Mucosa of descending colon (tissue), 3 donors: ENCODE results near the gene TUT4. TPM values are rescaled to one million over a fixed set of nuclear protein-coding genes. Genes with fewer than 3 reads are reported as not detected.

Experiments used
- ATAC-seq: fragments of 200-7000 bp; cut with Tn5 transposase; one replicate; pipeline ENCODE4 v1.9.1; 2020; ENCODE audit warnings: mild to moderate bottlenecking, moderate library complexity
- DNase-seq, 3 donors: peaks; one replicate each; pipeline ENCODE4 v3.0.0-alpha.2; 2020
- H3K36me3 ChIP-seq: fragments of 200-600 bp; one replicate; pipeline ENCODE4 v1.8.0; 2021; ENCODE audit warnings: low read depth, mild to moderate bottlenecking
- H3K4me1 ChIP-seq: fragments of 200-600 bp; one replicate; pipeline ENCODE4 v1.8.0; 2021; ENCODE audit warnings: low read depth, mild to moderate bottlenecking
- H3K4me3 ChIP-seq: fragments of 200-600 bp; one replicate; pipeline ENCODE4 v1.8.0; 2021; ENCODE audit warnings: mild to moderate bottlenecking
- H3K9me3 ChIP-seq: fragments of 200-600 bp; one replicate; pipeline ENCODE4 v1.8.0; 2021; ENCODE audit warnings: mild to moderate bottlenecking
- CTCF ChIP-seq: fragments of 200-600 bp; IDR thresholded peaks from one replicate; pipeline ENCODE4 v1.8.0; 2022; ENCODE audit warnings: antibody characterized with exemption, mild to moderate bottlenecking
- intact Hi-C, 2 donors: fragments of 100-400 bp; cut with DNase I in 1 of 2; cut with micrococcal nuclease in 1 of 2; formaldehyde crosslinking; loops; one replicate each; pipeline versions ENCODE4 v1.11.0 to v1.11.1; 2022; cut with DNase I, micrococcal nuclease
- total RNA-seq, 3 donors: library from RNA; stranded (reverse); fragmentation: NEBNext Ultra II Directional in 2 of 3; extraction: Animal tissue kit (Norgen Biotek cat#: 25700) in 2 of 3; gene quantifications; one replicate each; pipeline versions ENCODE4 v1.2.1 to v1.2.4, GENCODE V29; 2021 to 2023
- donor health status: DM: no; HTN: no; CAD: no; lungs with moderate emphysema.
- donor health status: DM: no; HTN: no; CAD: no.
- donor health status: DM: no; HTN: yes; CAD: no.

TUT4 gene
- total RNA-seq, 3 donors from 2014 or later: 17.9 to 51.7 (median 20.8) TPM

GRCh38 chr1:52385376-52385775 lies 167.5 kb downstream of the TUT4 start:
- TF ChIP-seq CTCF: no peak
- Histone ChIP-seq H3K36me3 (no peaks in the 10 kb centered on the region), H3K4me3 (no peak overlapping the region), H3K9me3 (no peaks in the 10 kb centered on the region), H3K4me1 (no peaks in the 10 kb centered on the region)
- intact Hi-C loops: no loop called here
- DNase-seq (no peak), ATAC-seq (no peak)

Other genes starting within 250 kb of the TUT4 start
- 10 to 100 TPM; 38.0 to 43.6 (median 40.4) TPM for gene CC2D1B, start 186.9 kb downstream of the TUT4 start, total RNA-seq
- gene ORC1, start 148.7 kb downstream of the TUT4 start, total RNA-seq: 1 to 10 TPM; 1.1 to 7.6 (median 2.1) TPM
- 10 to 100 TPM; 44.9 to 58.2 (median 45.2) TPM for gene PRPF38A, start 148.5 kb downstream of the TUT4 start, total RNA-seq
- 1 to 10 TPM in 2 of 3 donors, under 1 TPM in 1; 0.46 to 7.8 (median 4.0) TPM for gene GPX7, start 49.3 kb upstream of the TUT4 start, total RNA-seq
- under 1 TPM in 2 of 3 donors, not detected in 1; 0.72 to 0.78 TPM for gene SHISAL2A, start 80.1 kb upstream of the TUT4 start, total RNA-seq
- 10 to 100 TPM; 18.6 to 22.0 (median 20.3) TPM for gene COA7, start 145.3 kb upstream of the TUT4 start, total RNA-seq
- gene ZYG11B, start 173.4 kb upstream of the TUT4 start, total RNA-seq: 10 to 100 TPM; 28.6 to 56.6 (median 35.7) TPM